ENCODE data around the gene CUEDC1.
A peak's percentile ranks its signal among the peaks of the same experiment; 100 is the strongest.
"Not testable (repeated sequence)": the region's sequence is repeated elsewhere in the genome, so short reads cannot be mapped to it uniquely, and the experiment has no call there.

Gene CUEDC1

DNA sequence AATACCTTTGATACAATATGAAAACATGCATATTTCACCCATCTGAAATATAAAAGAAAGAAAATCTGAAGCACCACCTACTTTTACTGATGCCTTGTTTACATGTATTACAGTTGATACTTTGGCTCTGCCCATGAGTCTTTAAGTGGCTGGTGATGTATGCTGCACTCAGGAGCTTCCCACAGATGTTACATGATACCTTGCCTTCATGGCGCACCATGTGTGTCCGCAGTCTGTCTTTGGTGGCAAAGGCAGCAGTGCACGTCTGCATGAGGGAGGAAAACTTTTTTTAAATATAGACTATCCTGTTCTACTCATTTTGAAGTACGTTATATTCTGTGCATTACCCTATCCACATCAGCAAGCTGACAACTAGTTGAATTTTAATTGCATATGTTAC is 25.3 kb upstream of the CUEDC1 start:
- peaks cover 43% of the 10 kb centered on the region for H3K36me3 ChIP-seq (replicated peaks)
- in situ Hi-C loops (cut with MboI; ENCODE audit: low sequenced_read_pairs) = no loop called here
- no peaks in the 10 kb centered on the region for H3K27me3 ChIP-seq (ENCODE audit: low read depth)

DNA sequence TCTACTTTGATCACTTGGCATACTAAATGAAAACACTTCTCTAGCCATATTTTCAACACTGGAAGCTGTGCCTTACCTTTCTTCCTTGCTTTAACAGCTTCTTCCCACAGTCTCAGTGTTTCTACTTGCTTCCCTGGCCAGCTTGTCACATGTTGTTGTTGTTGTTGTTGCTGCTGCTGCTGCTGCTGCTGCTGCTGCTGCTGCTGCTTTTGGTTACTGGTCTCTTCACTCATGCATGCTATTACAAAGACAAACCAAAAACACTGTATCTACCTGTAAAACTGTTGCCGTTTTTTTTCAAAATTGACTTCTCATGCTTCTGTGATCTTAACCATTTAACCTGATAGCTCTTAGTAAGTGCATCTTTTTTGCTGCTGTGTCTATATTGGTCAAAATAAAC is 23.9 kb upstream of the CUEDC1 start:
- H3K36me3 ChIP-seq (replicated peaks) = peaks cover 58% of the 10 kb centered on the region
- in situ Hi-C loops (cut with MboI; ENCODE audit: low sequenced_read_pairs) = no loop called here
- no peak overlapping the region for H3K4me3 ChIP-seq
- H3K27me3 ChIP-seq (ENCODE audit: low read depth) = no peaks in the 10 kb centered on the region
- H3K9me3 ChIP-seq = no peaks in the 10 kb centered on the region
- no peaks in the 10 kb centered on the region for H3K4me1 ChIP-seq
- no peak for DNase-seq (ENCODE audit: low spot score in 2 of 2)

More for the DNA sequence above, 25.3 kb upstream of the CUEDC1 start:
- Histone ChIP-seq H3K4me3 (no peak overlapping the region), H3K9me3 (no peaks in the 10 kb centered on the region), H3K4me1 (peaks cover 4% of the 10 kb centered on the region)
- DNase-seq (ENCODE audit: low spot score in 2 of 2) = no peak

DNA sequence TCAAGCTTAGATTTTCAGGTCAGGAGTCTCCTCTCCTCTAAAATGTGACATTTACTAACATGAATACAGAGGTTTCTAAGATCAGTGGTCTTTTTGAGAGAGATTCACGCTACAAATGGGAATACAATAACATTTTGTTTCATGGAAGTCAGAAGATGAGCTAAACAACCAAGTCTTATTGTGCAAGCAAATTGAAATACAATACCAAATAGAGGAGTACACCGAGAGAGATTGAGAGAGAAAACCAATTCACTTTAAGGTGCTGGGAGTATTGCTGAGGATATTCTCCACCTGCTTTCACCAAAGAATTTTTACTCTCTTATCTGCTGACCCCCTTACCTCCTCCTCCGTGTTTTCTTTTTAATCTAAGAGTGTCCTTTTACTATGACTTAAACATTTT is 21.4 kb upstream of the CUEDC1 start:
- no peak for DNase-seq (ENCODE audit: low spot score in 2 of 2)

DNA sequence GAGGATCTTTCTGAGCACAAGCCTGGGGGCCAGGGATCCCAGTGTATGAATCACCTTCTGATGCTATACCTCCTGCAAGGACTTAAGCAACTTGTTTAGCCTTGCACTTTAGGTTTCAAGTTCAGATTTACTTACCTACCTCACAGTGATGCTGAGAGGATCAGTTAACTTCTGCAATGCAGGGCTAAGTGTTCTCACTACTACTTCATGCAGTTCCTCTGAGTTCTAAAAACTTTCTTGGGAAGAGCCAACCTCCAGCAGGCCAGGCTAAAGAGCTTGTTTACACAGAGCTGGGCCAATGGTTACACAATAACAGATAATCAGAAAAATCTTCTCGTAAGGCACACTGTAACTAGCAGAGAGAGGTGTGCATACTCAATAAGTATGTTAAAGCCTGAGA is 19.8 kb upstream of the CUEDC1 start:
- DNase-seq (ENCODE audit: low spot score in 2 of 2) = no peak
- Histone ChIP-seq H3K27me3 (ENCODE audit: low read depth) (no peaks in the 10 kb centered on the region), H3K36me3 (replicated peaks) (peaks cover 57% of the 10 kb centered on the region), H3K9me3 (no peaks in the 10 kb centered on the region), H3K4me3 (no peak overlapping the region), H3K4me1 (no peaks in the 10 kb centered on the region)
- in situ Hi-C loops (cut with MboI; ENCODE audit: low sequenced_read_pairs) = no loop called here

More for the DNA sequence above, 21.4 kb upstream of the CUEDC1 start:
- no peak overlapping the region for H3K4me3 ChIP-seq
- H3K27me3 ChIP-seq (ENCODE audit: low read depth) = no peaks in the 10 kb centered on the region
- H3K9me3 ChIP-seq = no peaks in the 10 kb centered on the region
- H3K36me3 ChIP-seq (replicated peaks) = peaks cover 62% of the 10 kb centered on the region
- in situ Hi-C loops (cut with MboI; ENCODE audit: low sequenced_read_pairs) = no loop called here
- H3K4me1 ChIP-seq = no peaks in the 10 kb centered on the region

DNA sequence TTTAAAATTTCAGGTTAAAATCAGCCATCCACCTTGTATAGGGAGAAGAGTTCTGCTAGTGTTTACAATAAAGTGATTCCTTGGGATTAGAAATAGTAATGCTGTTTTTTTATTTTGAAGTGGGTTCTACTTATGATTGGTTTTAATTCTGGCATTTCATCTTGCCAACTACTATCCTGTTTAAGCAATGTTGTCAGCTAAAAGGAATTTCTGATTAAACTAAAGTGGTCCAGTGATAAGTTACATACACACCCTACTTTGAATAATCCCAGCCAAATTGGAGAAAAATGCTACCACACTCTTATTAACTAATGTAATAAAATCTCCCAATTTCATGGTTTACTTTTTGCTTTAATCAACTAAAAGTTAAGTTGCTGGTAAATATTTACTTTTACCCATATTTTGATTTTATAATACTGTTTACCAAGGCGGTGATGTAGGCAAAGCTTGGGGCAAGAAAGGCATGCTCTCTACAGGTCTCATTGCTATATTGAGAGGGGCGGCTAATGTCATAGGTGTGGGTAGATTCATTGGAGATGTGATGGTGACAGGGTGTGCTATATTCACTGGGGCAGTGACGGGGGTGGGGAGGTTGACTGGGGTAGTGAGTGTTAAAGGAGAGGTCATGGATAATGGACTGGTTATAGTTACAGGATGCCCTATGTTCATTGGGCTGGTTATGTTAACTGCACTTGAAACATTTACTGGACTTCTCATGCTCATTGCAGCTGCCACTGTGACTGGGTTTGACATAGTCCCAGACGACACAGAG is 19.0 kb upstream of the CUEDC1 start:
- in situ Hi-C loops (cut with MboI; ENCODE audit: low sequenced_read_pairs) = not testable (repeated sequence)

DNA sequence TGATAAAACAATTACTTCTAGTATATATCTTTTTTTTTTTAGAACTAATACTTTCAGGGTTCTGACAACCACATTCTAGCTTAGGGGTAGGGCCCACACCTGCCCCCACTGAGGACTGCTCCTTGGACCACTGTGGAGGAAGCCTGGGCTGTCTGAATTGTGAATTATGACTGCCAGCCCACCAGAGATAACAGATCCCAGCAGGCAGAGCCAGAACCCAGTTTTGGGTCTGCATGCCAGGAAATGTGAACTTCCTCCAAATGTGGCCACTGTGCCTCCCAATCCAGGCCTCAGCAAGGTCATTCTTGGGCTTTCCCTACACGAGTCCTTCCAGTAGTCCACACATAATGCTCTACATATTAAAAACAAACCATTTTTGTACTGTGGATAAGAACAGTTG is 16.9 kb upstream of the CUEDC1 start:
- Histone ChIP-seq H3K27me3 (ENCODE audit: low read depth) (no peaks in the 10 kb centered on the region), H3K36me3 (replicated peaks) (peaks cover 39% of the 10 kb centered on the region), H3K4me1 (no peaks in the 10 kb centered on the region), H3K4me3 (no peak overlapping the region), H3K9me3 (no peaks in the 10 kb centered on the region)
- DNase-seq (ENCODE audit: low spot score in 2 of 2) = peak in 1 of 2 experiments; percentile 3
- in situ Hi-C loops (cut with MboI; ENCODE audit: low sequenced_read_pairs) = no loop called here

More for the DNA sequence above, 19.0 kb upstream of the CUEDC1 start:
- not testable (repeated sequence) for DNase-seq (ENCODE audit: low spot score in 2 of 2); H3K4me1 ChIP-seq; H3K27me3 ChIP-seq (ENCODE audit: low read depth); H3K4me3 ChIP-seq; H3K9me3 ChIP-seq
- H3K36me3 ChIP-seq (replicated peaks) = peaks cover 55% of the 10 kb centered on the region

DNA sequence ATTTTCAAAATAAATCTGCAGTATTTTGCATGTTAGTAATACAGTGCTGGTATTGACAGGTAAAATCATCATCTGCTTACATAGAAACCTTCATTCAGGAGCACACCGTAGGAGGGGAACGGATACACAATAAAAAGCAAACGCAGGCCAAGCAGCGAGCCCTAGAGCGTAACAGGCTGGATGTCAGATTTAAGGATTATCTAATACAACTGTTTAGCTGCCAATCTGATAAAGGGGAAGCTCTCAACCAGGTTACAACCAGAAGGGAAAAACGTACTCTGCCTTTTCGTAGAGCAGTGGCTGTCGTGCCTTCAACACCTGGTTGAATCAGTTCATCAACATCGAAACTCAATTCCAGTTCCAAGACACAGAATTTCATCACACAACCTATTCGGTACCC is 16.4 kb upstream of the CUEDC1 start:
- Histone ChIP-seq H3K4me3 (no peak overlapping the region), H3K9me3 (no peaks in the 10 kb centered on the region), H3K27me3 (ENCODE audit: low read depth) (no peaks in the 10 kb centered on the region), H3K4me1 (no peaks in the 10 kb centered on the region), H3K36me3 (replicated peaks) (peaks cover 33% of the 10 kb centered on the region)
- in situ Hi-C loops (cut with MboI; ENCODE audit: low sequenced_read_pairs) = no loop called here
- no peak for DNase-seq (ENCODE audit: low spot score in 2 of 2)

DNA sequence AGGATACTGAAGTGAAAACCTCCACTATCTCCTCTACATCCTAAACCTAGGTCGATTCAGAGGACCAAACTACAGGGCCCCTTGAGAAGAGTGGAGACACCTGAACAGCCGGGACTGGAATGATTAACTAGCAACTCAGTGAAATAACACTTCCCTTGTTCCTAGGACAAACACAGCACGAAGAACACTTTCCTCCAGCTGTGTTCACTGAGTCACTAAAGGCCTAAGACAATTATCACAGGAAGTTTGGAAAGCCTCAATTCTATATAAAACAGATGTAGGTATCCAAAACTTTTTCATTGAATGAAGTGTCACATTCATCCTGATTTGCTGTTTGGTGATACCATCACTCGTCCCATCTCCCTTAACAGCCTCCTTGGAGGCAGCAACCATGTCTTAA is 15.5 kb upstream of the CUEDC1 start:
- peaks cover 25% of the 10 kb centered on the region for H3K36me3 ChIP-seq (replicated peaks)
- no peaks in the 10 kb centered on the region for H3K27me3 ChIP-seq (ENCODE audit: low read depth)
- in situ Hi-C loops (cut with MboI; ENCODE audit: low sequenced_read_pairs) = no loop called here
- DNase-seq (ENCODE audit: low spot score in 2 of 2) = no peak
- H3K4me3 ChIP-seq = no peak overlapping the region
- no peaks in the 10 kb centered on the region for H3K4me1 ChIP-seq
- no peaks in the 10 kb centered on the region for H3K9me3 ChIP-seq

DNA sequence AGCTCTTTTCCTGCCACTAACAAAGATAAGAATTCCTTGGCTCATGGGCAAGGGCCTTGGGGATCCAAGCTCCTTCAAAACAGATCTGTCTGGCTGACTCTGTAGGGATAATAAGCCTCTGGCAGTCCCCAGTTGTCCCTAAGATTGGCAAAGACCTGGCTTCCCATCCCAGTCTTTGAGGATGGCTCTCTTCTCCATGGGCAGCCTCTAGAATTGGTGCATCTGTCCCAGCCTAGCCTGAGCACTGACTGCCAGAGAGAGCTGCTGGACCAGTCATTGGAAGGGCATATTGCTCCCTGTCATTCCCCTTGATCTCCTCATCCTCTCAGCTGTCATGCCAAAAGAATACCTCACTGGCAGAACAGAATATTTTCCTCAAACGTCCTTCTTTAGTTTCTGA is 13.2 kb upstream of the CUEDC1 start:
- H3K4me1 ChIP-seq = no peaks in the 10 kb centered on the region
- H3K9me3 ChIP-seq = no peaks in the 10 kb centered on the region
- H3K27me3 ChIP-seq (ENCODE audit: low read depth) = no peaks in the 10 kb centered on the region
- no peak for DNase-seq (ENCODE audit: low spot score in 2 of 2)
- no peak overlapping the region for H3K4me3 ChIP-seq
- H3K36me3 ChIP-seq (replicated peaks) = peaks cover 4% of the 10 kb centered on the region; the same call in 1 of the 2 replicates
- in situ Hi-C loops (cut with MboI; ENCODE audit: low sequenced_read_pairs) = no loop called here

DNA sequence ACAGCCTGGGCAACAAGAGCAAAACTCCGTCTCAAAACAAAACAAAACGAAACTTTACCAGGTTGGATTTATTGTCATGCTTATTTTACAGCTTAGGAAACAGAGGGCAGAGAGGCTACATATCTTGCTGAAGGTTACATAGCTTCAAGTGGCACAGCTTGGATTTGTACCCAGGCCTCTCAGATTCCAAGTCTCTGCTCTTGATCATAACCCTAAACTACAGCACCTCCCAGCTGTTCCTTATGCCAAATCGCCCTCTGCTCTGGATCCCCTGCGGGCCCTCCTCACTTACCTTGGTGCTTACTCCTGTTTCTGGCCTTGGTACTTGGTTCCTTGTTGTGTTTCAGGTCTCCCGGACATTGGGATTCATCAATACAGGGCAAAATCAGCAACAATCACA is 11.7 kb upstream of the CUEDC1 start:
- in situ Hi-C loops (cut with MboI; ENCODE audit: low sequenced_read_pairs) = no loop called here

DNA sequence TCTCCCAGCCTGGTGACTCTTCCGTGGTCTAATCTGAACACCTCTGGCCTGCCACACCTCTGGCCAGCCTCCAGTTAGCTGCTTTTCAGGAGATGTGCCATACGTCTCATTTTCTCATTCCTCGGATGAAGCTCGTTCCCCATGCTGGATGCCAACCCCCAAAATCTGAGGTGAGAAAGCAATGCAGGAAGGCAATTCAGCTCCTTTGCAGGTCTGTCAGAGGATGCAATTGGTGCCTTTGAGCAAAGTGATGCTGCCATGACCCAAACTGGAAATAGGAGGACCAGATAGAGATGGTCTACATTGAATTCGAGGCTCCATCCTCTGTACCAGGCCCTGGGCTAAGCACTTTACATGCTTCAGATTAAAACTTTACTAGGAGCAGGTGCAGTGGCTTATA is 11.0 kb upstream of the CUEDC1 start:
- no peak for DNase-seq (ENCODE audit: low spot score in 2 of 2)
- no peak overlapping the region for H3K4me3 ChIP-seq
- in situ Hi-C loops (cut with MboI; ENCODE audit: low sequenced_read_pairs) = no loop called here
- H3K4me1 ChIP-seq = no peaks in the 10 kb centered on the region
- no peaks in the 10 kb centered on the region for H3K9me3 ChIP-seq
- no peaks in the 10 kb centered on the region for H3K27me3 ChIP-seq (ENCODE audit: low read depth)
- no peaks in the 10 kb centered on the region for H3K36me3 ChIP-seq (replicated peaks)

More for the DNA sequence above, 11.7 kb upstream of the CUEDC1 start:
- Histone ChIP-seq H3K4me1 (no peaks in the 10 kb centered on the region), H3K36me3 (replicated peaks) (no peaks in the 10 kb centered on the region), H3K4me3 (no peak overlapping the region), H3K27me3 (ENCODE audit: low read depth) (no peaks in the 10 kb centered on the region), H3K9me3 (no peaks in the 10 kb centered on the region)
- no peak for DNase-seq (ENCODE audit: low spot score in 2 of 2)

DNA sequence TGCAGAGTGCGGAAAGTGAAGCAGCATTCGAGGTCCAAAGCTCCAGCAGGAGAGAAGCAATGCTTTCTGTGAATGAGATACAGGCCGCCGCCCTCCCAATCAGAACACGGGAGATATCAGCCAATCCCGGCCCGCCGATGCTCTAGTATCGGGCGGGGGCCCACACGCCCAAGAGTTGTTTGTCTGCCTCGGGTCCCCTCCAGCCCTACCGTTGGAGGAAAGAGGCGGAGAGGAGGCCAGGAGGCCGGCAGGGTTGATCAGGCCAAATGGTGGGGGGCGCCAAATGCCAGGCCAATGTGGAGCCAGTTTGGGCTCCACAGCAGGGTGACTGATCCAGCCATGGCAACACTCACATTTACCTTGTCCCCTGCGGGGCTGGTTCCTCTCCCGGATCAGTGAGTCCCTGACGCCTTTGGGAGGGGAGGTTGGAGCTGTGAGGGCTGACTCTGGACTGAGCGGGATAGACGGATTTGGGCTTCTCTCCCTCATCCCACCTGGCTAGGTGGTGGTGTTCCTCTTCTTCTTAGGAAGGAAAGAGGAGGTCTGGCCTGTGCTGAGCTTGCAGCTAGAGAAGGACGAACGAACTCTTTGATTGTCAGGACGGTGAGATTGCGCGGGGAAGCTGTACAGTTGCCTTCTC is 10.4 kb upstream of the CUEDC1 start:
- Histone ChIP-seq H3K9me3 (no peaks in the 10 kb centered on the region), H3K27me3 (ENCODE audit: low read depth) (no peaks in the 10 kb centered on the region), H3K4me3 (no peak overlapping the region), H3K4me1 (no peaks in the 10 kb centered on the region), H3K36me3 (replicated peaks) (no peaks in the 10 kb centered on the region)
- no peak for DNase-seq (ENCODE audit: low spot score in 2 of 2)
- in situ Hi-C loops (cut with MboI; ENCODE audit: low sequenced_read_pairs) = no loop called here

DNA sequence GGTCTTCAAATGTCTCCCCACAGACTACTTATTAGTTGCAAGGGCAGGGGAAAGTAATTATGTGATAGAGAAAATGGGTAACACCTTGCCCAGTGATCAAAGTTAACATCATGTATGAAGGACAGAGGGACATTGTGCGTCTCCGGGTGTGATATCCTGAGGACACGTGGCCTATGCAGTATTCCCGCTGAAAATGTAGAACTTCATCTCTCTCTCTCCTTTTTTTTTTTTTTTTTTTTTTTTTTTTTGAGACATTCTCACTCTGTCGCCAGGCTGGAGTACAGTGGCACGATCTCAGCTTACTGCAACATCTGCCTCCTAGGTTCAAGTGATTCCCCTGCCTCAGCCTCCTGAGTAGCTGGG is 7.9 kb upstream of the CUEDC1 start:
- in situ Hi-C loops (cut with MboI; ENCODE audit: low sequenced_read_pairs) = no loop called here
- no peaks in the 10 kb centered on the region for H3K4me1 ChIP-seq
- H3K4me3 ChIP-seq = no peak overlapping the region
- H3K36me3 ChIP-seq (replicated peaks) = no peaks in the 10 kb centered on the region
- no peaks in the 10 kb centered on the region for H3K27me3 ChIP-seq (ENCODE audit: low read depth)
- H3K9me3 ChIP-seq = no peaks in the 10 kb centered on the region
- no peak for DNase-seq (ENCODE audit: low spot score in 2 of 2)

DNA sequence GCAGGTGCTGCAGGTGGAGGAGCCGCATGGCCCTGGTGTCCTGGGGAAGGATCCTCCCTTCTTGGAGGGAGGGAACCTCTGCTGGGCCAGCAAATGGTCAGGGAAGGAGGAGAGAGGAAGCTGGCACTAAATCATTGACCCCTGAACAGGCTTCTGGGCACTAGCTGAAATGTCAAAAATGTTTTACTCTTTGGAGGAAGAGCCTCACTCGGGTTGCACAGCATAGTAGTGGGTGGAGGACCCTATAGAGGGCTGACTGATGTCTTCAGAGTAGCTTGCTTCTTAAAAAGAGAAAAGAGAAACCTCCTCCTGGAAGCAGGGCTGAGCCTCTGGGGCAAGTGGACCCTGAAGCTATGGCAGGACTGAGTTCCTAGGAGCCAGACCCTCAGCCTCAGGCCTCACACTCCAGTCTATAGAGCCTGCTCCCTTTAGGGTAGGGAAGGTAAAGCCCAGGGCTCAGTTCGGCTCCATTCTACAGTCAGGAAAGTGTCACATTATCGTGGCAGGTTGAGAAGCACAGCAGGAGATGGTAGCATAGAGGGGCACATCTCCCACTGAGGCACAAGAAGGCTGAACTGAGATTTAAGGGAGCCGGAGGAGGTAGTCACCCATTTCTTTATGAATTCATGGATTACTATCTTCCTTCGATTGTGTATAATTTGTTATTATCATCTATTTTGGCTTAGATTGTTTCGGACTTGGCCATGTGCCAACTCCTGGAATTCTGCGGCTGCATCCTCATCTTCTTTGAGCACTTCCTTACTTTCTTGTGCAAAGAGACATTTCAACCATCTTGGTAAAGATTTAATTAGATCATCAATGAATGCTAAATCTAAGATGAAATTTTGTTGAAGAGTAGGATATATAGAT is 7.3 kb upstream of the CUEDC1 start:
- in situ Hi-C loops (cut with MboI; ENCODE audit: low sequenced_read_pairs) = no loop called here
- no peak for DNase-seq (ENCODE audit: low spot score in 2 of 2)
- no peaks in the 10 kb centered on the region for H3K36me3 ChIP-seq (replicated peaks)
- H3K27me3 ChIP-seq (ENCODE audit: low read depth) = no peaks in the 10 kb centered on the region
- H3K4me3 ChIP-seq = no peak overlapping the region
- H3K4me1 ChIP-seq = no peaks in the 10 kb centered on the region
- H3K9me3 ChIP-seq = no peaks in the 10 kb centered on the region
